ENCODE results near the gene CARNS1.

DNA sequence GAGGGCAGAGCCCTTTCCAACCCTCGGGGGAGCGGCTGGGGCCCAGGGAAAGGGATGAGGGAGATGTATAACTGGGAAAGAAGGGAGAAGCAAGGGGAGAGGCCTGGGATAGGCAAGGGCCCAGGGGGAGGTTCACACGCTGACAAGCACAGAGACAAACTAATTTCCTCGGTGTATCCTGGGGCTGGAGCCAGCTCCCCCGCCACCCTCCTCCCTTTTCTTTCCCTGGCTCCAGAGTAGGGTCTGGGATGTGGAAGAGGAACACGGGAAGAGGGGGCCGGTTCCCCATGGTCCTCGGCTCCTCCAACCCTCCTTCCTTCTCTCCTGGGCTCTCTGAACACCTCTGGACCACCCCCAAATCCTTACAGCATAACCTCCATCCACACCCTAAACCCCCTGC is 48.9 kb upstream of the CARNS1 start:
- TF ChIP-seq, protein P1, sequence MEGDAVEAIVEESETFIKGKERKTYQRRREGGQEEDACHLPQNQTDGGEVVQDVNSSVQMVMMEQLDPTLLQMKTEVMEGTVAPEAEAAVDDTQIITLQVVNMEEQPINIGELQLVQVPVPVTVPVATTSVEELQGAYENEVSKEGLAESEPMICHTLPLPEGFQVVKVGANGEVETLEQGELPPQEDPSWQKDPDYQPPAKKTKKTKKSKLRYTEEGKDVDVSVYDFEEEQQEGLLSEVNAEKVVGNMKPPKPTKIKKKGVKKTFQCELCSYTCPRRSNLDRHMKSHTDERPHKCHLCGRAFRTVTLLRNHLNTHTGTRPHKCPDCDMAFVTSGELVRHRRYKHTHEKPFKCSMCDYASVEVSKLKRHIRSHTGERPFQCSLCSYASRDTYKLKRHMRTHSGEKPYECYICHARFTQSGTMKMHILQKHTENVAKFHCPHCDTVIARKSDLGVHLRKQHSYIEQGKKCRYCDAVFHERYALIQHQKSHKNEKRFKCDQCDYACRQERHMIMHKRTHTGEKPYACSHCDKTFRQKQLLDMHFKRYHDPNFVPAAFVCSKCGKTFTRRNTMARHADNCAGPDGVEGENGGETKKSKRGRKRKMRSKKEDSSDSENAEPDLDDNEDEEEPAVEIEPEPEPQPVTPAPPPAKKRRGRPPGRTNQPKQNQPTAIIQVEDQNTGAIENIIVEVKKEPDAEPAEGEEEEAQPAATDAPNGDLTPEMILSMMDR (IDR thresholded peaks at IDR 0.05) = no peak
- no peak for TF ChIP-seq POLR2A (IDR thresholded peaks at IDR 0.05)
